Immature natural killer cell (primary cell): Measurements from ENCODE around the gene TLK1. TPM values are rescaled to one million over a fixed set of nuclear protein-coding genes. Genes with fewer than 3 reads are reported as not detected.
A peak's percentile ranks its signal among the peaks of the same experiment; 100 is the strongest.
"Not testable (repeated sequence)": the region's sequence is repeated elsewhere in the genome, so short reads cannot be mapped to it uniquely, and the experiment has no call there.

Experiments used
- DNase-seq, 3 donors: peaks; one replicate each; pipeline ENCODE4 v3.0.0; 2022; ENCODE audit warnings: mixed read lengths in 1 of 3
- H3K27ac Mint-ChIP-seq, 6 donors: one replicate each; pipeline ENCODE4 v1.8.0; 2020; ENCODE audit warnings: mixed read lengths in 6 of 6, mild to moderate bottlenecking in 5 of 6, inconsistent platforms in 4 of 6, moderate library complexity in 3 of 6
- H3K27me3 Mint-ChIP-seq, 3 donors: one replicate each; pipeline ENCODE4 v1.8.0; 2020 to 2021; ENCODE audit warnings: low read depth in 3 of 3, mild to moderate bottlenecking in 3 of 3, mixed read lengths in 3 of 3, moderate library complexity in 3 of 3, inconsistent platforms in 1 of 3
- H3K36me3 Mint-ChIP-seq, 3 donors: one replicate each; pipeline ENCODE4 v1.8.0; 2020; ENCODE audit warnings: mixed read lengths in 3 of 3, inconsistent platforms in 2 of 3, mild to moderate bottlenecking in 2 of 3
- H3K4me1 Mint-ChIP-seq, 2 donors: one replicate each; pipeline ENCODE4 v1.8.0; 2020; ENCODE audit warnings: inconsistent platforms in 2 of 2, mild to moderate bottlenecking in 2 of 2, mixed read lengths in 2 of 2, moderate library complexity in 1 of 2
- H3K4me3 Mint-ChIP-seq, 5 donors: one replicate each; pipeline ENCODE4 v1.8.0; 2020; ENCODE audit warnings: mild to moderate bottlenecking in 5 of 5, mixed read lengths in 5 of 5, inconsistent platforms in 3 of 5, moderate library complexity in 3 of 5
- H3K9me3 Mint-ChIP-seq, 6 donors: one replicate each; pipeline ENCODE4 v1.8.0; 2020; ENCODE audit warnings: mild to moderate bottlenecking in 6 of 6, mixed read lengths in 6 of 6, inconsistent platforms in 4 of 6, moderate library complexity in 3 of 6
- polyA plus RNA-seq, 3 donors: library from polyadenylated mRNA; unstranded; fragments of 300-500 nt; fragmentation: Illumina TruSeq; gene quantifications; one replicate each; pipeline ENCODE4 v1.2.3, GENCODE V29; 2021

TLK1 gene
- polyA plus RNA-seq, 3 donors from 2014 or later: 6.9 to 53.1 (median 26.2) TPM

DNA sequence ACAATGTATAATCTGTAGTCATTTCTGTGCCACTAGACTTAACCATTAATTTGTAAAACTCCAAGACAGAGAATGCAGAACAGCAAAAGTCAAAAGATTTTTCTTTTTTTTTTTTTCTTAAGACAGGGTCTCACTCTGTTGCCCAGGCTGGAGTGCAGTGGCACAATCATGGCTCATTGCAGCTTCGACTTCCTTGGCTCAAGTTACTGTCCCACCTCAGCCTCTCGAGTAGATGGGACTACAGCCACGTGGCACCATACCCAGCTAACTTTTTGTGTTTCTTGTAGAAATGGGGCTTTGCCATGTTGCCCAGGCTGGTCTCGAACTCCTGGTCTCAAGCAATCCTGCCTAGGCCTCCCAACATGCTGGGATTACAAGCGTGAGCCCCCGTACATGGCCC, 80.1 kb downstream of the TLK1 start:
- peaks cover 34 to 50% of the 10 kb centered on the region in 2 donors for H3K4me1 Mint-ChIP-seq
- H3K4me3 Mint-ChIP-seq: no peak overlapping the region
- peaks cover 0 to 1% (median 0%) of the 10 kb centered on the region in 6 donors for H3K9me3 Mint-ChIP-seq
- no peaks in the 10 kb centered on the region for H3K27me3 Mint-ChIP-seq
- H3K36me3 Mint-ChIP-seq: peaks cover 13 to 21% (median 17%) of the 10 kb centered on the region in 3 donors
- DNase-seq: no peak
- no peak overlapping the region for H3K27ac Mint-ChIP-seq

DNA sequence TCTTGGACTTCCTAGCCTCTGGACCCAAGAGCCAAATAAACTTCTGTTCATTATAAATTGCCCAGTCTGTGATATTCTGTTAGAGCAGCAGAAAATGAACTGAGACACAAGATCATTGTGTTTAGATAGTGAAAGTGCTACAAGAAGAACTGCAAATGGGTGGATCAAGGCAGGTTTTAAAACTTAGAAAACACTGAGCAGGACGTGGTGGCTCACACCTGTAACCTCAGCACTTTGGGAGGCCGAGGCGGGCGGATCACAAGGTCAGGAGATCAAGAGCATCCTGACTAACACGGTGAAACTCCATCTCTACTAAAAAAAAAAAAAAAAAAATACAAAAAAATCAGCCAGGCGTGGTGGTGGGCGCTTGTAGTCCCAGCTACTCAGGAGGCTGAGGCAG, 84.3 kb downstream of the TLK1 start:
- H3K36me3 Mint-ChIP-seq: peaks cover 17 to 24% (median 21%) of the 10 kb centered on the region in 3 donors
- not testable (repeated sequence) for H3K4me3 Mint-ChIP-seq

DNA sequence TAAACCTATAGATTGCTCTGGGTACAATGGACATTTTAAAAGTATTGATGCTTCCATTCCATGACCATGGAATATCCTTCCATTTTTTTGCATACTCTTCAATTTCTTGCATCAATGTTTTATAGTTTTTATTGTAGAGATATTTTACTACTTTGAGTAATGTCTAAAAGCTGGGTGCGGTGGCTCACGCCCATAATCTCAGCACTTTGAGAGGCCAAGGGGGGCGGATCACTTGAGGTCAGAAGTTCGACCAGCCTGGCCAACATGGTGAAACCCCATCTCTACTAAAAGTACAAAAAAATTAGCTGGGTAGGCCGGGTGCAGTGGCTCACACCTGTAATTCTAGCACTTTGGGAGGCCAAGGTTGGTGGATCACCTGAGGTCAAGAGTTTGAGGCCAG, 88.5 kb downstream of the TLK1 start:
- Mint-ChIP-seq H3K4me3 (no peak overlapping the region), H3K27me3 (no peaks in the 10 kb centered on the region), H3K36me3 (peaks cover 16 to 24% (median 20%) of the 10 kb centered on the region in 3 donors), H3K4me1 (peaks cover 14 to 43% of the 10 kb centered on the region in 2 donors), H3K9me3 (peaks cover 0 to 1% (median 0%) of the 10 kb centered on the region in 6 donors), H3K27ac (no peak overlapping the region)
- no peak for DNase-seq

More for the DNA sequence above, 84.3 kb downstream of the TLK1 start:
- peak overlapping the region in 1 of 6 donors; percentile 65 for H3K27ac Mint-ChIP-seq
- H3K4me1 Mint-ChIP-seq: peaks cover 19 to 45% of the 10 kb centered on the region in 2 donors
- not testable (repeated sequence) for H3K27me3 Mint-ChIP-seq, DNase-seq, H3K9me3 Mint-ChIP-seq

DNA sequence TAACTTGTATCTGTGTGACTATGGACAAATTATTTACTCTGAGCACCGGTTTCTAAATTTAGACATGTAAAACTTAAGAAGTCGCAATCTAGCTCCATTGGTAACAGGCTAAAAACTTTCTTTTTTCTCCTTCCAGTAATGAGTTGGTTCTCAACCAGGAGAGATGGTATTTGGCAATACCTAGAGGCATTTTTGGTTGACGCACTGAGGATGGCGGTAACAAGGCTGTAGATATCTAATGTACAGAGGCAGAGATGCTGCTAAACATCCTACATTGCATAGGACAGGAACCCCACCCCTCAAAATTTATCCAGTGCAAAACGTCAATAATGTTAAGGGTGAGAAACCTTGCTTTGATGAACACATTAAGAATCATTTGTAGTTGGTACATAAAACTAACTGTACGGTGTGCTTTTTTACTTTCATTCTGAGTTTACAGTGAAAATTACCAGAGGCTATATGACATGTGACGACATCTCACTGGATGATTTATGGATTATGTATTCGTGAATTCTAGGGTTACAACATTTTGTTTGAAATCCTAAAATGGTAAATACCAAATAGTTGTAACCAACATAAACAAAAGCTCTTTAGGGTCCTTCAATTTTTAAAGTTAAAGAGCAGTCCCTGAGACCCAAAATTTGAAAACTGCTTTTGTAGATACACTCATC, 91.3 kb downstream of the TLK1 start:
- Mint-ChIP-seq H3K9me3 (no peaks in the 10 kb centered on the region), H3K36me3 (peaks cover 12 to 15% (median 13%) of the 10 kb centered on the region in 3 donors), H3K4me3 (no peak overlapping the region), H3K27ac (no peak overlapping the region), H3K4me1 (peaks cover 2 to 21% of the 10 kb centered on the region in 2 donors), H3K27me3 (no peaks in the 10 kb centered on the region)
- no peak for DNase-seq

DNA sequence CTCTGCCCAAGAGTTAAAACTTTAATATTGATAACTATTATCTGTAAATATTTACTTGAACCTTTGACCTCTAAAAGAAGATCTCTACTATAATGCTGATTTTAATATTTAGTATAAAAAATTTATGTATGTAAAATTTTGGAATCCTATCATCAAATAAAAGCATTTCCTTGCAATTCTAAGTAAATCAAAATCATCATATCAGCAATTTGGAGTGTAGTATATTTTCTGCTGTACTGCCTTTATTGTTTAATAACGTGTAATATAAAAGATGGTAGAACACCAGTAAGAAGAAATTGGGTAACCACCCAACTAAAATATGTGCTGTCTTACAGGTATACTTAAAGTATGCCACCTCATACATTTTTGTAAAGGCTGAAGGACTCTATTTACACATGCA, 94.6 kb downstream of the TLK1 start:
- Mint-ChIP-seq H3K4me3 (no peak overlapping the region), H3K36me3 (peaks cover 8 to 13% (median 9%) of the 10 kb centered on the region in 3 donors), H3K9me3 (no peaks in the 10 kb centered on the region)

DNA sequence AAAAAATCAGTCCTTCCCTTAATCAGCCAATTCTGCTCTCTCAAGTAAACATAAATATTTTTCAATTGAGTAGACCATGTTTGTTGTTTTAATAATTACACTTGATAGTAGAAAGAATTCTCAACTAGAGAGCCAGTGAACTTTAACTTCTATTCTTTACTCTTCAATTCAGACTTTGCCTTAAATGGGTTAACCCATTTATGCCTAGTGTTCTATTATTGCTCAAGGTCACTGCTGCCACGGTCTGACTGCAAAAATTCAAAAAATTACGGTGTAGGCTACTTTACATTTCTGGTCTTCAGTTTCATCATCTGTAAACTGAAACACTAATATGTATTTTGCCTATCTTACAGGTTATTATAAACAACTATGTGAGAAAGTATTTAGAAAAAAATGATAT, 103.1 kb downstream of the TLK1 start:
- no peak overlapping the region for H3K27ac Mint-ChIP-seq
- peaks cover 2 to 6% of the 10 kb centered on the region in 2 donors for H3K4me1 Mint-ChIP-seq
- no peaks in the 10 kb centered on the region for H3K27me3 Mint-ChIP-seq
- DNase-seq: no peak
- no peak overlapping the region for H3K4me3 Mint-ChIP-seq
- peaks cover 8 to 20% (median 12%) of the 10 kb centered on the region in 3 donors for H3K36me3 Mint-ChIP-seq
- no peaks in the 10 kb centered on the region for H3K9me3 Mint-ChIP-seq

More for the DNA sequence above, 94.6 kb downstream of the TLK1 start:
- no peak for DNase-seq
- H3K27ac Mint-ChIP-seq: no peak overlapping the region
- H3K27me3 Mint-ChIP-seq: no peaks in the 10 kb centered on the region
- peaks cover 7 to 29% of the 10 kb centered on the region in 2 donors for H3K4me1 Mint-ChIP-seq

DNA sequence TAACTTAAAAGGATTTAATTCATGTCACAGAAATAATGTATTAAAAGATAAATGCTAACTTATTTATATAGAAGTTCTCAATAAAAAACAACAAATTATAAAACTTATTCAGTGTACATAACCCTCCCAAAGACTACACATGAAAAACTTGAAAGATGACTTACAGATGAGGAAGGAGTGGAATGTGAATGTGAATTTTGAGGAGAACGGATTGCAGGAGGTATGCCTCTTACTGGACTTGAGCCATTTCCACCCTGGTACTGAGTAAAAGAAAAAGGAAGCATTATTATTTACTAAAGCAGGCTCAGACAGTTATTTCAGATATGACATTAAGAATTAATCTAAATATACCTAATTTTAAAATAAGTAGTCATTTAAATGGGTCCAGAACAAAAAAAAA, 104.4 kb downstream of the TLK1 start:
- H3K9me3 Mint-ChIP-seq: no peaks in the 10 kb centered on the region
- no peak overlapping the region for H3K4me3 Mint-ChIP-seq
- H3K27me3 Mint-ChIP-seq: no peaks in the 10 kb centered on the region
- H3K4me1 Mint-ChIP-seq: peaks cover 0 to 4% of the 10 kb centered on the region in 2 donors
- no peak for DNase-seq
- peaks cover 8 to 28% (median 12%) of the 10 kb centered on the region in 3 donors for H3K36me3 Mint-ChIP-seq
- no peak overlapping the region for H3K27ac Mint-ChIP-seq

DNA sequence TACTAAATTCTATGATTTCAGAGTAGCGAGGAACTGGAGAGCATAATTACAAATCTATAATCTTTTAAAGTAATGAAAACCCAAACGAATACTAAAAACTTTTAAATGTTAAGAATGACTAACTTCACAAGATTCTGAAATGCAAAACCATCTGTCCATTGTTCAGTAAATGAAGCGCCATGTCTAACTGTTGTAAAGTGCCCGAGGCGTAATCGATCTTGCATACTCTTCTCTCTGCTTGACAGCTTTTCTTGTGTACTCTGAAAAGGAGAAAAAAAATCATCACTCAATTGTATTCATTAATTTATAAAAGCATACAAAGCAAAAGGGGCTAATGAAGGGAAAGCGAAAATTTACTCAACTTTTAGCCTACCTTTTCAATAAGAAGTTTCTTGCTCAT, 111.0 kb downstream of the TLK1 start:
- Mint-ChIP-seq H3K36me3 (peaks cover 20 to 46% (median 28%) of the 10 kb centered on the region in 3 donors), H3K4me1 (no peaks in the 10 kb centered on the region), H3K27ac (no peak overlapping the region), H3K27me3 (no peaks in the 10 kb centered on the region), H3K4me3 (no peak overlapping the region), H3K9me3 (no peaks in the 10 kb centered on the region)
- DNase-seq: no peak

DNA sequence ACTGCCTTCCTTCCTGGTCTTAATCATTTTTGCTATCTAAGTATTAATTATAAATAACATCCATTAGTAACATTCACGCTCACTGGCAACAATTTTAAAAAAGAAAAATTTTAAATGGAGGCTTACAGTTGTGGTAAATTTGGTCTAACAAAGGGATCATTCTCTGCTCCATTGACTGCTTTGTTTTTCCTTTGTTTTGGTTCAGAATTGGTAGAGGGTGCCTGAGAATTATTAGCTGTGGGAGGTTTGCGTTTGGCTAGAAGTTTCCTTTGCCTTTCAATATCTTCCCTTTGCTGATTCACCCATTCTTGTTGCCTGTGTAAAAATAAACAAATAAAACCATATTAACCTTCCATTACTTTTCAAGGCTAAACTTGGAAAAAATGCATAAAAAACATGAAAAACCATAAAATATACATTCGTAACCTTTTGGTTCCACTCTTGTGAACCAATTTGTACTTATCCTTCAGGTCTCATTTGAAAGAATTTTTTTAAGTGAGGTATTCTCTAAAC, 114.6 kb downstream of the TLK1 start:
- H3K4me3 Mint-ChIP-seq: no peak overlapping the region
- no peaks in the 10 kb centered on the region for H3K27me3 Mint-ChIP-seq
- no peak overlapping the region for H3K27ac Mint-ChIP-seq
- H3K36me3 Mint-ChIP-seq: peaks cover 40 to 55% (median 43%) of the 10 kb centered on the region in 3 donors
- no peak for DNase-seq
- H3K9me3 Mint-ChIP-seq: no peaks in the 10 kb centered on the region
- peaks cover 5 to 17% of the 10 kb centered on the region in 2 donors for H3K4me1 Mint-ChIP-seq

DNA sequence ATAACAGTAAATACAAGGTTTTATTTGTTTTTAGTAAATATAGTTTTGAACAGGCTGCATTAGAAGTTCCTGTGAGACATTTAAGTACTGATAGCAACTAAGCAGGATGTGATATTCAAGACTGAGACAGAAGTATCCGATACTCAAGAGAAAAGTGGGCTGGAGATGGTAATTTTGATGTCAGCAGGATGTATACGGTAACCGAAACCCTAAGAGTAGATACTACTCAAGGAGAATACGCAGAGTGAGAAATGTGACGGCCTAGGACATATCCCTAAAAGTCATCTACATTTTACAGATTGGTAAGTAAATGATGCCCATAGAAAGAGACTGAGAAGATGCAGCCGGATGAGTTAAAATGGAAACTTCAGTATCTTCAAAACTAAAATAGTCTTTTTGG, 116.3 kb downstream of the TLK1 start:
- Mint-ChIP-seq H3K4me3 (no peak overlapping the region), H3K27me3 (peaks cover 0 to 2% (median 0%) of the 10 kb centered on the region in 3 donors), H3K36me3 (peaks cover 30 to 51% (median 41%) of the 10 kb centered on the region in 3 donors), H3K4me1 (peaks cover 5 to 20% of the 10 kb centered on the region in 2 donors), H3K27ac (no peak overlapping the region), H3K9me3 (no peaks in the 10 kb centered on the region)
- DNase-seq: no peak

DNA sequence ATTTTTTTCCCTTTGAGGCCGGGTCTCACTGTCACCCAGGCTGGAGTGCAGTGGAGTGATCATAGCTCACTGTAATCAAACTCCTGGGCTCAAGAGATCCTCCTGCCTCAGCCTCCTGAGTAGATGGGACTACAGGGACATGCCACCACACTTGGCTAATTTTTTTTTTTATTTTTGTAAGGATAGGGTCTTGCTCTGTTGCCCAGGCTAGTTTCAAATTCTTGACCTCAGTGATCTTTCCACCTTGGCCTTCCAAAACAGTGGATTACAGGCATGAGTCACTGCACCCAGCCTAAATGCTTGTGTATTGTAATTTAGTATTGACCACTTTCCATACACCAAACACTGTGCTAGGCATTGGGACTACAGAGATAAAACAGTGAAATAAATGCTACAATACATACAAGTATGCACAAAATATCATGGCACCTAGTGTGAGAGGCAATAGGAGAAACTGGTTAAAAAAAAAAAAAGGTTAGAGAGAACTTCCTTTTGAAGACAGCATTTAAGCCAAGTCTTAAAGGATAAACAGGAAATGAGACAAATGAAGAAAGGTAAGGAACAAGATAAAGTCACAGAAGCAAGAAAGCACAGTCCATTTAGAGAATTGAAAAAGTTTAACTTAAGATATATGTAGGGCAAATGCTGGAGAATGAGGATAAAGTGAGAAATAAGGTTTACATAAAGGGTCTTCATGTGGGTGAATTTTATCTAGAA, 118.3 kb downstream of the TLK1 start:
- no peak overlapping the region for H3K4me3 Mint-ChIP-seq

DNA sequence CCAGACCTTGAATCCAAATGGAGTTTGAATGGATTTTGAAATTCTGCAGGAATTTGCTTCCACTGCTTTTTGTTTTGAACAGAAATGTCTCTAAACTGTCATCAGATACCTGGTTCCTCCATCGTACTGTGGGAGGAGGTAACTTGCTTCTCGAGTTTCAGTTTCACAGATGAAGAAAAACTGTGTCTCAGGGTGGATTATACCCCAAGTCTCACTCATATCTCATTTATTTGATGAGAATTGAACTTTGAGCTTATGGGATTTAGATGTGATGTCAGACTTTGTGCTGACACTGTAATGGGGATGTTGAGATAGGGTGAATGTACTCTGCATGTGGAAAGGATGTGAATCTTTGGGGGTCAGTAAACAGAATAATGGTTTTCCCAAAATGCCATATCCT, 124.2 kb downstream of the TLK1 start:
- DNase-seq: no peak
- no peak overlapping the region for H3K4me3 Mint-ChIP-seq
- H3K9me3 Mint-ChIP-seq: no peaks in the 10 kb centered on the region
- H3K4me1 Mint-ChIP-seq: peaks cover 0 to 6% of the 10 kb centered on the region in 2 donors
- peaks cover 27 to 53% (median 51%) of the 10 kb centered on the region in 3 donors for H3K36me3 Mint-ChIP-seq
- peaks cover 0 to 4% (median 2%) of the 10 kb centered on the region in 3 donors for H3K27me3 Mint-ChIP-seq
- no peak overlapping the region for H3K27ac Mint-ChIP-seq

More for the DNA sequence above, 118.3 kb downstream of the TLK1 start:
- H3K4me1 Mint-ChIP-seq: peaks cover 5 to 22% of the 10 kb centered on the region in 2 donors
- H3K27ac Mint-ChIP-seq: peak overlapping the region; percentile 0 to 74 (median 23)
- peaks cover 28 to 44% (median 39%) of the 10 kb centered on the region in 3 donors for H3K36me3 Mint-ChIP-seq
- no peaks in the 10 kb centered on the region for H3K9me3 Mint-ChIP-seq
- DNase-seq: no peak
- H3K27me3 Mint-ChIP-seq: peaks cover 0 to 4% (median 0%) of the 10 kb centered on the region in 3 donors

DNA sequence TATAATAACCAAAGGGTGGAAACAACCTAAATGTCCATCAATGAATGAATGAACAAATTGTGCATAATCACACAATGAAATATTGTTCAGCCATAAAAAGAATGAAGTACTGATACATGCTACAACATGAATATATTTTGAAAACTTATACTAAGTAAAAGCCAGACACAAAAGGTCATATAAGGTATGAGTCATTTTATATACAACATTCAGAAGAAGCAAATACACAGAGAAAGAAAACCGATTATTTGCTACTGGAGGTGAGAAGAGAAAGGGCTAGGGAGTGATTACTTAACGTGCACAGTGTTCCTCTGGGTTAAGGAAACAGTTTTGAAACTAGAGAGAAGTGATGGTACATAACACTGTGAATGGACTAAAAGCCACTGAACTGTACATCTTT, 126.4 kb downstream of the TLK1 start:
- peaks cover 0 to 2% (median 2%) of the 10 kb centered on the region in 3 donors for H3K27me3 Mint-ChIP-seq
- DNase-seq: no peak
- H3K4me3 Mint-ChIP-seq: no peak overlapping the region
- no peak overlapping the region for H3K27ac Mint-ChIP-seq
- peaks cover 29 to 50% (median 44%) of the 10 kb centered on the region in 3 donors for H3K36me3 Mint-ChIP-seq
- H3K9me3 Mint-ChIP-seq: no peaks in the 10 kb centered on the region
- H3K4me1 Mint-ChIP-seq: peaks cover 0 to 1% of the 10 kb centered on the region in 2 donors

DNA sequence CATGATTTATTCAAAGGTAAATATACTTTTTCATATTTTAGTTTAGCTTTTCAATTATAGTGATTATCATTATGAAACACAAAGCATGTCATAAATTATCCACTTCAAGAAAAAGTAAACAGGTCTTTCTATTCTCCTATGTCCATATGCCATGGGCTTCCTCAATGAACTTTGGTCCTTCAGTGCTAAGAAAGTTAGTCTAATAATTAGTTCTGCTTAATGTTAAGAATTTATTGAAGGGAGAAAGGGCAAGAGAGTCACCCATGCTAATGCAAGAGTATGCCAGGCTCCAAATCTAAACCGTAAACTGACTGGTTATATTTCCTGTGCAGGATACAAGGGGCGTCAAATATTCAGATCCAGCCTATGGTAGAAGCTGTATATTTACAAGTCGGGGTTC, 135.5 kb downstream of the TLK1 start:
- no peak for DNase-seq
- Mint-ChIP-seq H3K9me3 (no peaks in the 10 kb centered on the region), H3K4me3 (no peak overlapping the region), H3K27me3 (no peaks in the 10 kb centered on the region), H3K36me3 (peaks cover 12 to 22% (median 18%) of the 10 kb centered on the region in 3 donors), H3K4me1 (peaks cover 1 to 9% of the 10 kb centered on the region in 2 donors), H3K27ac (no peak overlapping the region)
